Loucy (cell line): ENCODE results near the gene KRTAP10-3.

ENCODE experiments used
- CTCF ChIP-seq: fragments of 200-600 bp; sonication (generic); conservative IDR thresholded peaks from 2 replicates; pipeline ENCODE4 v1.5.1; 2014; ENCODE audit warnings: mild to moderate bottlenecking, antibody characterized with exemption, low read length
- EZH2phosphoT487 ChIP-seq: fragments of 200-600 bp; IDR thresholded peaks from 2 replicates; pipeline ENCODE4 v1.6.1; 2018; ENCODE audit warnings: antibody characterized with exemption, mild to moderate bottlenecking, moderate library complexity, borderline replicate concordance

GRCh38 chr21:44510109-44510507, 48.5 kb downstream of the KRTAP10-3 start:
- TF ChIP-seq CTCF (no peak), EZH2phosphoT487 (no peak)
